Thyroid gland (tissue), 4 donors: ENCODE results near the gene STRA8. TPM values are rescaled to one million over a fixed set of nuclear protein-coding genes. Genes with fewer than 3 reads are reported as not detected.

Source experiments
- DNase-seq, 2 donors: peaks; one replicate each; pipeline ENCODE4 v3.0.0-alpha.2; 2019
- H3K27ac ChIP-seq, 3 donors: fragments of 200-600 bp; sonication (generic); 1 replicate in 2 of 3; 2 replicates in 1 of 3; pipeline ENCODE4 v1.5.1; 2016 to 2019; ENCODE audit warnings: mild to moderate bottlenecking in 1 of 3, moderate library complexity in 1 of 3
- H3K27me3 ChIP-seq: fragments of 200-600 bp; sonication (generic); one replicate; pipeline ENCODE4 v1.5.1; 2019
- H3K36me3 ChIP-seq, 2 donors: fragments of 200-600 bp; sonication (generic); one replicate each; pipeline ENCODE4 v1.5.1; 2016 to 2019
- H3K4me1 ChIP-seq, 2 donors: fragments of 200-600 bp; sonication (generic); one replicate each; pipeline ENCODE4 v1.5.1; 2017 to 2019
- H3K4me3 ChIP-seq, 3 donors: fragments of 200-600 bp; sonication (generic); replicated peaks in 1 of 3; 1 replicate in 2 of 3; 2 replicates in 1 of 3; pipeline ENCODE4 v1.5.1; 2016; ENCODE audit warnings: mild to moderate bottlenecking in 1 of 3
- H3K9me3 ChIP-seq: fragments of 200-600 bp; sonication (generic); one replicate; pipeline ENCODE4 v1.5.1; 2017
- POLR2A ChIP-seq, 2 donors: fragments of 450-650 bp; IDR thresholded peaks; one replicate each; pipeline ENCODE4 v1.6.1; 2017; ENCODE audit warnings: antibody characterized with exemption in 2 of 2, mild to moderate bottlenecking in 2 of 2, moderate library complexity in 1 of 2
- WGBS, 2 donors: methylation state at CpG; one replicate each; pipeline ENCODE4 v1.1.5; 2017; 5-methylcytosine and 5-hydroxymethylcytosine counted together
- intact Hi-C: fragments of 100-400 bp; cut with DNase I; formaldehyde crosslinking; loops from one replicate; pipeline ENCODE4 v1.15.1; 2023
- total RNA-seq, 4 donors: library from RNA; depleted of rRNA; stranded (reverse); fragments of >200 nt; gene quantifications; one replicate each; pipeline ENCODE4 v1.2.3, GENCODE V29; 2016
- TF ChIP-seq, protein P1 (sequence below), 6 experiments: fragments of 200-600 bp in 3 of 6; fragments of 450-650 bp in 3 of 6; sonication (generic) in 3 of 6; IDR thresholded peaks; one replicate each; pipeline ENCODE4 v1.5.1; 2016 to 2019; ENCODE audit warnings: antibody characterized with exemption in 6 of 6, mild to moderate bottlenecking in 2 of 6, inconsistent platforms in 1 of 6, moderate library complexity in 1 of 6

STRA8 gene
- total RNA-seq, 4 donors from 2014 or later, result not detected

- Histone ChIP-seq H3K36me3 (no peaks in the 10 kb centered on the region), H3K27ac (no peak overlapping the region), H3K9me3 (no peaks in the 10 kb centered on the region), H3K4me1 (no peaks in the 10 kb centered on the region), H3K4me3 (no peak overlapping the region), H3K27me3 (no peaks in the 10 kb centered on the region)
- TF ChIP-seq, protein P1, sequence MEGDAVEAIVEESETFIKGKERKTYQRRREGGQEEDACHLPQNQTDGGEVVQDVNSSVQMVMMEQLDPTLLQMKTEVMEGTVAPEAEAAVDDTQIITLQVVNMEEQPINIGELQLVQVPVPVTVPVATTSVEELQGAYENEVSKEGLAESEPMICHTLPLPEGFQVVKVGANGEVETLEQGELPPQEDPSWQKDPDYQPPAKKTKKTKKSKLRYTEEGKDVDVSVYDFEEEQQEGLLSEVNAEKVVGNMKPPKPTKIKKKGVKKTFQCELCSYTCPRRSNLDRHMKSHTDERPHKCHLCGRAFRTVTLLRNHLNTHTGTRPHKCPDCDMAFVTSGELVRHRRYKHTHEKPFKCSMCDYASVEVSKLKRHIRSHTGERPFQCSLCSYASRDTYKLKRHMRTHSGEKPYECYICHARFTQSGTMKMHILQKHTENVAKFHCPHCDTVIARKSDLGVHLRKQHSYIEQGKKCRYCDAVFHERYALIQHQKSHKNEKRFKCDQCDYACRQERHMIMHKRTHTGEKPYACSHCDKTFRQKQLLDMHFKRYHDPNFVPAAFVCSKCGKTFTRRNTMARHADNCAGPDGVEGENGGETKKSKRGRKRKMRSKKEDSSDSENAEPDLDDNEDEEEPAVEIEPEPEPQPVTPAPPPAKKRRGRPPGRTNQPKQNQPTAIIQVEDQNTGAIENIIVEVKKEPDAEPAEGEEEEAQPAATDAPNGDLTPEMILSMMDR (IDR thresholded peaks at IDR 0.05), result no peak
- TF ChIP-seq POLR2A (IDR thresholded peaks at IDR 0.05), result no peak
- 90 to 93% methylated on average over 9 of the region's 9 CpGs for WGBS, 2 donors
- intact Hi-C loops, result no loop called here
- no peak for DNase-seq
Observed at GRCh38 chr7:135245226-135246190, 11.9 kb downstream of the STRA8 start.

- H3K9me3 ChIP-seq, result no peaks in the 10 kb centered on the region
- no peaks in the 10 kb centered on the region for H3K36me3 ChIP-seq
- DNase-seq, result no peak
- WGBS, 2 donors, result 97 to 98% methylated on average over 43 of the region's 43 CpGs
- no peaks in the 10 kb centered on the region for H3K27me3 ChIP-seq
- TF ChIP-seq, protein P1 (IDR thresholded peaks at IDR 0.05), result no peak
- no peak for TF ChIP-seq POLR2A (IDR thresholded peaks at IDR 0.05)
- no peak overlapping the region for H3K27ac ChIP-seq
- H3K4me1 ChIP-seq, result no peaks in the 10 kb centered on the region
- intact Hi-C loops, result no loop called here
- no peak overlapping the region for H3K4me3 ChIP-seq
Observed at GRCh38 chr7:135246191-135246825, 12.7 kb downstream of the STRA8 start.

- H3K36me3 ChIP-seq, result no peaks in the 10 kb centered on the region
- no peak overlapping the region for H3K4me3 ChIP-seq
- no peaks in the 10 kb centered on the region for H3K27me3 ChIP-seq
- H3K9me3 ChIP-seq, result no peaks in the 10 kb centered on the region
- TF ChIP-seq, protein P1 (IDR thresholded peaks at IDR 0.05), result no peak
- no peak for TF ChIP-seq POLR2A (IDR thresholded peaks at IDR 0.05)
- WGBS, 2 donors, result 94 to 95% methylated on average over 22 of the region's 22 CpGs
- H3K27ac ChIP-seq, result no peak overlapping the region
- intact Hi-C loops, result no loop called here
- H3K4me1 ChIP-seq, result no peaks in the 10 kb centered on the region
- DNase-seq, result no peak
Observed at GRCh38 chr7:135247746-135248471, 14.3 kb downstream of the STRA8 start.

GRCh38 chr7:135248546-135248945, 14.9 kb downstream of the STRA8 start:
- 93 to 98% methylated on average over 3 of the region's 3 CpGs for WGBS, 2 donors
- no peaks in the 10 kb centered on the region for H3K27me3 ChIP-seq
- DNase-seq, result no peak

More at GRCh38 chr7:135248546-135248945, 14.9 kb downstream of the STRA8 start:
- Histone ChIP-seq H3K36me3 (no peaks in the 10 kb centered on the region), H3K27ac (no peak overlapping the region), H3K9me3 (no peaks in the 10 kb centered on the region), H3K4me1 (peaks cover under 1 to 3% of the 10 kb centered on the region in 2 donors), H3K4me3 (no peak overlapping the region)
- TF ChIP-seq POLR2A (IDR thresholded peaks at IDR 0.05), result no peak
- TF ChIP-seq, protein P1 (IDR thresholded peaks at IDR 0.05), result no peak
- intact Hi-C loops, result no loop called here
